CD4-positive, alpha-beta memory T cell (primary cell): Measurements from ENCODE around the gene IFNK. TPM values are rescaled to one million over a fixed set of nuclear protein-coding genes. Genes with fewer than 3 reads are reported as not detected.

Experiments used
- CTCF ChIA-PET: fragments of 350-600 bp; sonication (Branson Sonifier 250); formaldehyde crosslinking; loops from one replicate; lab custom pipeline; 2021; ENCODE audit warnings: inconsistent platforms; ENCODE audit not compliant: partially characterized antibody; lab: Charles Lee
- POLR2A ChIA-PET: fragments of 350-600 bp; sonication (Branson Sonifier 250); formaldehyde crosslinking; loops from one replicate; lab custom pipeline; 2021; ENCODE audit not compliant: partially characterized antibody; lab: Charles Lee
- DNase-seq, 5 donors: peaks; one replicate each; pipeline versions ENCODE4 v3.0.0 to v3.0.0-alpha.2; 2020 to 2022; ENCODE audit warnings: mixed read lengths in 1 of 5
- H3K27ac ChIP-seq: one replicate; pipeline ENCODE4 v1.7.0; 2013; ENCODE audit warnings: low read depth, low read length
- H3K27me3 ChIP-seq: 2 replicates; pipeline ENCODE4 v1.7.0; 2013; ENCODE audit warnings: mild to moderate bottlenecking, low read length, moderate library complexity; ENCODE audit not compliant: insufficient read depth
- H3K36me3 ChIP-seq: 2 replicates; pipeline ENCODE4 v1.7.0; 2013; ENCODE audit warnings: mild to moderate bottlenecking, low read length, moderate library complexity; ENCODE audit not compliant: insufficient read depth
- H3K4me1 ChIP-seq: 2 replicates; pipeline ENCODE4 v1.7.0; 2013; ENCODE audit warnings: mild to moderate bottlenecking, low read length, moderate library complexity; ENCODE audit not compliant: insufficient read depth
- H3K4me3 ChIP-seq, 2 donors: one replicate each; pipeline ENCODE4 v1.7.0; 2013; ENCODE audit warnings: low read length in 2 of 2, mild to moderate bottlenecking in 1 of 2
- H3K9me3 ChIP-seq, 2 donors: one replicate each; pipeline ENCODE4 v1.7.0; 2013; ENCODE audit warnings: low read length in 2 of 2, control low read depth in 1 of 2; ENCODE audit not compliant: control insufficient read depth in 1 of 2
- H3K27ac Mint-ChIP-seq, 7 donors: one replicate each; pipeline ENCODE4 v1.8.0; 2020 to 2021; ENCODE audit warnings: mixed read lengths in 7 of 7, mild to moderate bottlenecking in 6 of 7, inconsistent platforms in 3 of 7, moderate library complexity in 3 of 7
- H3K27me3 Mint-ChIP-seq, 2 donors: one replicate each; pipeline ENCODE4 v1.8.0; 2020 to 2021; ENCODE audit warnings: mixed read lengths in 2 of 2
- H3K36me3 Mint-ChIP-seq, 2 donors: one replicate each; pipeline ENCODE4 v1.8.0; 2020 to 2021; ENCODE audit warnings: mixed read lengths in 2 of 2, inconsistent platforms in 1 of 2, mild to moderate bottlenecking in 1 of 2
- H3K4me1 Mint-ChIP-seq, 4 donors: one replicate each; pipeline ENCODE4 v1.8.0; 2020 to 2021; ENCODE audit warnings: mixed read lengths in 4 of 4, mild to moderate bottlenecking in 1 of 4
- H3K4me3 Mint-ChIP-seq, 8 donors: one replicate each; pipeline ENCODE4 v1.8.0; 2020 to 2021; ENCODE audit warnings: mixed read lengths in 8 of 8, mild to moderate bottlenecking in 7 of 8, moderate library complexity in 6 of 8, inconsistent platforms in 3 of 8
- H3K9me3 Mint-ChIP-seq, 8 donors: one replicate each; pipeline ENCODE4 v1.8.0; 2020 to 2021; ENCODE audit warnings: mixed read lengths in 8 of 8, mild to moderate bottlenecking in 5 of 8, inconsistent platforms in 3 of 8, moderate library complexity in 1 of 8
- intact Hi-C: fragments of 100-400 bp; cut with micrococcal nuclease; formaldehyde crosslinking; loops from one replicate; pipeline ENCODE4 v1.15.1; 2023
- polyA plus RNA-seq, 2 donors: library from polyadenylated mRNA; unstranded; fragments of 300-500 nt; fragmentation: Illumina TruSeq; gene quantifications; one replicate each; pipeline ENCODE4 v1.2.3, GENCODE V29; 2021
- total RNA-seq, 2 experiments: library from RNA; stranded (reverse); gene quantifications; one replicate each; pipeline ENCODE4 v1.2.3, GENCODE V29; 2021

IFNK gene
- total and polyA plus RNA-seq, 4 experiments from 2014 or later = not detected

DNA sequence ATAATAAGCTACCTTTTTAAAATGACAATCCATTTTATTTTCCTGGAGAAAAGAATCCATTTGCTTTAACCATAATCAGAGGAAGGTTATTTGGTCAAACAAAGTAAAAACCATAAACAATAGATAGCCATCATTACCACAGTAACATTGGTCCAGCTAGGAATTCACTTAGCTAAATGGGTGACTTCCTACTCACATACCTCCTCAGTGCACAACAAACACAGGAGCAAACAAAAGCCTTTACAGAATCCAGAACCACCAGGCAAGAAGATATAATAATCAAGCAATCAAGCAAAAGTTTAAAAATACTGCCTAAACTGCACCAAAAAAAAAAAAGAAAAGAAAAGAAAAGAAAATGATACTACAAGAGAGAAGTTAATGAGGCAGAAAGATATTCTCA lies 949 bp upstream of the IFNK start:
- Mint-ChIP-seq H3K4me3 (no peak overlapping the region), H3K9me3 (no peaks in the 10 kb centered on the region), H3K36me3 (peaks cover 0 to 1% of the 10 kb centered on the region in 2 donors), H3K27ac (no peak overlapping the region), H3K27me3 (peaks cover 0 to 3% of the 10 kb centered on the region in 2 donors), H3K4me1 (peaks cover 2 to 5% (median 2%) of the 10 kb centered on the region in 4 donors)
- H3K9me3 ChIP-seq = no peaks in the 10 kb centered on the region
- no peaks in the 10 kb centered on the region for H3K36me3 ChIP-seq
- peaks cover 3% of the 10 kb centered on the region for H3K4me1 ChIP-seq
- DNase-seq = no peak
- intact Hi-C loops = no loop called here
- H3K27ac ChIP-seq = no peak overlapping the region
- peaks cover 5% of the 10 kb centered on the region for H3K27me3 ChIP-seq
- no peak overlapping the region for H3K4me3 ChIP-seq
- POLR2A ChIA-PET = no interaction called here
- CTCF ChIA-PET = interaction anchor here (1.2 to 1.9 kb wide), 2 partner anchors 11 to 190 kb away, joined by 3 to 6 read pairs; no protein-coding TSS in a partner anchor

DNA sequence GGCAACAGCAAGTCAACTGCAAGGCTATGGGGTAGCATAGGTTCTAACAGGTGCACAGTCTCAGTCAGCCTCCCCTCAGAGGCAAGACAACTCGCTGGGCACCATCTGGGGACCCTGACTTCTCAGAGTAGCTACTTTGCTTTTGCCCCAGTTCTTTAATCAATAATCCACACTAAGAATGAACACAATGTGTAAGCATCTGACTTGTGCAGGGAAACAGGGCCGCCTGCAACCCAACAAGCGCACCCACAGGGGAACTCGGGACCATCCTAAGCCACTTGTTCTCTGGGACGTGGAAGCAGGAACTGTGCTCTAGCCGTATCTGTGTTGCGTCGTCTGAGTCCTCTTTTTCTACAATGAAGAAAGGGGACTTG lies 3.6 kb downstream of the IFNK start:
- Mint-ChIP-seq H3K36me3 (no peaks in the 10 kb centered on the region), H3K27ac (peak overlapping the region in 1 of 7 donors; percentile 75), H3K27me3 (peaks cover 0 to 4% of the 10 kb centered on the region in 2 donors), H3K4me3 (peak overlapping the region; percentile 88 to 98 (median 92)), H3K4me1 (peaks cover 3 to 8% (median 5%) of the 10 kb centered on the region in 4 donors), H3K9me3 (no peaks in the 10 kb centered on the region)
- Histone ChIP-seq H3K9me3 (no peaks in the 10 kb centered on the region), H3K27ac (no peak overlapping the region), H3K27me3 (peaks cover 5% of the 10 kb centered on the region), H3K4me3 (peak overlapping the region in 1 of 2 donors; percentile 37), H3K4me1 (peaks cover 3% of the 10 kb centered on the region), H3K36me3 (no peaks in the 10 kb centered on the region)
- POLR2A ChIA-PET = interaction anchor here (0.7 to 1.5 kb wide), 2 partner anchors 45 to 46 kb away, joined by 3 read pairs; partner anchors contain the start of gene C9orf72
- CTCF ChIA-PET = interaction anchor here (1.2 kb wide), 1 partner anchor 195 kb away, joined by 8 read pairs; no protein-coding TSS in a partner anchor
- no peak for DNase-seq
- intact Hi-C loops = no loop called here

DNA sequence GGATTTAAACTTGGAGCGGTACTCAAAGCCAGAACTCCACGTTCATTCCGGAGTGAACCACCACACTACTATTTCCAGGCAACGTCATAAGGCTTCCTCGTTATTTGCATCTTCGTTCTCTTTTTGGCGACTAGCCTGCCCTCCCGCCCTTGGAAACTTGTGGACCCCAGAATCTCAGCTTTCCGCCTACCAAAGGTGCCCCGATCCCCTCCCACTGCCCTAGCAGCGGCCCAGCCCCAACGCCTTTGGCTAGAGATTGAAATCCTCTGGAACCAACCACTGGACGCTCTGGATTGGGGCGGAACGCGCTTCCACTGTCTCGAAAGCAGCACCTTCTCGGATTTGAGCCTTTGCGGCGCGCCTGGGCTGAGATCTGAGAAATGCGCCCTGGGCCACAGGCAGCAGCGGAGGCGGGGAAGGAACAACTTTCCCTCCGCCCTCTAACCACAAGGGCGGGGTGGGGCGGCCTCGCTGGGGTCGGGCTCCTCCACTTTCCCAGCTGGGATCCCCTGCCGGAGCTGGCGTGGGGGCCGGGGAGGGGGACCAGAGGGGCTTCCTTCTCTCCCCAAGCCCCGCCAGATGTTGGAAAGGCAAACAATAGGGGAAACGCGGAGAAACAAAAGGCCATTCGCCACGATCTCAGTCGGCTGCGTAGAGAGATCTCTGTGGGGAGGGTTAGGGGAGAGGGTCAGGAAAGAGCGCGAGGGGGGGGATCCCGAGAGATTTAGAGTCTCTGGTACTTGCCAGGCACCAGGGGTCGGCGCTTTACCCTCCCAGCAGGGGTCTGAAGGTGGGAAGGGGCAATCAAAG lies 4.2 kb downstream of the IFNK start:
- intact Hi-C loops = no loop called here
- Histone ChIP-seq H3K27ac (peak overlapping the region; percentile 34), H3K4me1 (peaks cover 3% of the 10 kb centered on the region), H3K4me3 (peak overlapping the region; percentile 37 to 68), H3K9me3 (no peaks in the 10 kb centered on the region), H3K36me3 (no peaks in the 10 kb centered on the region), H3K27me3 (peaks cover 5% of the 10 kb centered on the region)
- ChIA-PET POLR2A (interaction anchor here (1.5 kb wide), 1 partner anchor 44 kb away, joined by 3 read pairs; no protein-coding TSS in a partner anchor), CTCF (interaction anchor here (1.1 to 1.7 kb wide), 3 partner anchors 39 to 195 kb away, joined by 5 to 8 read pairs (median 7); partner anchors contain the start of gene C9orf72)
- DNase-seq = peak; percentile 42 to 57 (median 50)
- Mint-ChIP-seq H3K4me3 (peak overlapping the region; percentile 88 to 98 (median 92)), H3K27ac (peak overlapping the region in 5 of 7 donors; percentile 63 to 90 (median 71)), H3K36me3 (no peaks in the 10 kb centered on the region), H3K9me3 (no peaks in the 10 kb centered on the region), H3K27me3 (peaks cover 0 to 4% of the 10 kb centered on the region in 2 donors), H3K4me1 (peaks cover 3 to 8% (median 5%) of the 10 kb centered on the region in 4 donors)

DNA sequence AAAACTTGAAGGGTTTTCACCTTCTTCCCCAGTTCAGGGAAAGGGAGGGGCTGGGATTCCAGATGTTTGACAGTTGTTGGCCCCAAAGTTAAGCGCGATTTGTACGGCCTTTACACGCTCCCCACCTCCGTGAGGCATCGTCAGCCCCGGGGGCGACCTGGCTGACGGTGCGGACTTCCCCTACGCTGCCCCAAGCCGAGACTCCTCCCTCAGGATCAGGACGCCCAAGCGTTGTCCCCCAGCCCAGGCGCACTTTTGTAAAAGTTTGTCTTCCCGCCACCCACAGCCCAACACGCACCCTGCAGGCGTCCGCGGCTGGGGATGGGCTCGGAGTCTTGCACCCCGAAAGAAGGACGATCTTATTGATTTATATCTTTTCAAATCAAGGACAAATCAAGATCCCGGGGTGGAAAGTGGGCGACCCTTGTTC lies 4.8 kb downstream of the IFNK start:
- H3K27me3 Mint-ChIP-seq = peaks cover 0 to 4% of the 10 kb centered on the region in 2 donors
- Histone ChIP-seq H3K9me3 (no peaks in the 10 kb centered on the region), H3K4me1 (peaks cover 3% of the 10 kb centered on the region), H3K27ac (peak overlapping the region; percentile 34), H3K36me3 (no peaks in the 10 kb centered on the region), H3K4me3 (peak overlapping the region; percentile 37 to 68), H3K27me3 (peaks cover 5% of the 10 kb centered on the region)
- no peaks in the 10 kb centered on the region for H3K9me3 Mint-ChIP-seq
- intact Hi-C loops = loop anchor here (1.0 kb wide), 2 partner anchors 44 to 196 kb away; partner anchors contain the start of gene C9orf72
- peaks cover 3 to 8% (median 5%) of the 10 kb centered on the region in 4 donors for H3K4me1 Mint-ChIP-seq
- H3K4me3 Mint-ChIP-seq = peak overlapping the region; percentile 88 to 98 (median 92)
- CTCF ChIA-PET = interaction anchor here (0.8 to 4.0 kb wide), 14 partner anchors 11 to 196 kb away, joined by 3 to 55 read pairs (median 6); partner anchors contain the start of gene C9orf72
- peaks cover 0 to 1% of the 10 kb centered on the region in 2 donors for H3K36me3 Mint-ChIP-seq
- peak overlapping the region in 5 of 7 donors; percentile 43 to 89 (median 71) for H3K27ac Mint-ChIP-seq
- POLR2A ChIA-PET = interaction anchor here (1.0 to 1.6 kb wide), 2 partner anchors 44 to 45 kb away, joined by 3 to 8 read pairs; partner anchors contain the start of gene C9orf72
- peak; percentile 14 to 59 (median 29) for DNase-seq

DNA sequence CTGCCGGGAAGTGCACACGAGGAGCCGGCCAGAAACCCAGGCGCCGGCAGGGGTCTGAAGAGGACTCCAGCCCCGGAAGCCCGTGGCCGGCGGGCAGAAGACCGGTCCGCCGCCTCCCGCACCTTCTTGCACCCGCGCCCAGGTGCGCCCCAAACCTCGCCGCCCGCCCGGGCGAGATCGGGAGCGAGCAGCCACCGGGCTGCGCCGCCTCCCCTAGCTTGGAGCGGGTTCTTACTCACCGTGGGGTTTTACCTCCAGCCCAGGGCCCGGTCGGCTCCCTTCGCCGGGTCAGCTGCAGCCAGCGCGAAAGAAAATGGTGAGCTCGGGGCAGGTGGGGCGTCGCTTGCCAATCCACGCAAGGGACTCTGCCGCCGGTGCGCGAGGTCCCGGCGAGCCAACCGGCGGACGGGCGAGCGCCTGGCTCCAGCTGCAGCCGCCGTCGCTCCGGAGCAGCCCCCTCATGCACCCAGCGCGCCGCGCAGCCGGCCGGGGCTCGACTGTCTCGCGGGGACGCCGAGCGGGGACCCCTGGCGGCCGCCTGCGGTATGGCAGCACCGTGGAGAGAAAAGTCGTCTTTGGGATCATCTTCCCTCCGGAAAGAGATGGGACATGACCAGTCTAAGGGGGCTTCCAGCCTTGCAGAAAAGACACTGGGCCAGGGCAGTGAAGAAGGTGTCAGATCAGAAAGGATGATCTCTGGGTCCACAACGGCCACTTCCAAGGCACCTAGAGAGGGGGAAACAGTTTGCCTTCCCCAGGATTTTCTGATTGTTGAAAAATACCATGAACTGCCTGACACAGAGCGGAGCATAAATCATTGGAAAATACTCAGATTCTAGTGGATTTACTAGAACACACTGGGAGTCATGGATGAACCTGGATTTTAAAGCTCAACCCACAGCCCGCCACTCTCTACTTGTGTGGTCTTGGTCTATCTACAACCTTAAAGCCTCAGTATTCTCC lies 5.5 kb downstream of the IFNK start, which contains the start of gene MOB3B:
TSS of gene MOB3B (minus strand) at position 499 of the 963 bp plus-strand sequence. CDS start 74,264 bp downstream, outside the sequence.
- no peaks in the 10 kb centered on the region for H3K36me3 ChIP-seq
- H3K27ac ChIP-seq = peak within 1 kb of the TSS; percentile 34
- peaks cover 0 to 6% of the 10 kb centered on the region in 2 donors for H3K36me3 Mint-ChIP-seq

More for the DNA sequence above, 5.5 kb downstream of the IFNK start, which contains the start of gene MOB3B:
- Histone ChIP-seq H3K9me3 (no peaks in the 10 kb centered on the region), H3K27me3 (peaks cover 5% of the 10 kb centered on the region), H3K4me3 (peak within 1 kb of the TSS; percentile 37 to 68), H3K4me1 (peaks cover 3% of the 10 kb centered on the region)
- Mint-ChIP-seq H3K27ac (peak within 1 kb of the TSS in 5 of 7 donors; percentile 43 to 89 (median 71)), H3K4me3 (peak within 1 kb of the TSS; percentile 88 to 98 (median 92)), H3K9me3 (no peaks in the 10 kb centered on the region), H3K4me1 (peaks cover 3 to 8% (median 5%) of the 10 kb centered on the region in 4 donors), H3K27me3 (peaks cover 0 to 4% of the 10 kb centered on the region in 2 donors)
- peak; percentile 65 to 70 (median 67) for DNase-seq
- intact Hi-C loops = loop anchor here (1.0 kb wide), 2 partner anchors 44 to 196 kb away; partner anchors contain the start of gene C9orf72
- CTCF ChIA-PET = interaction anchor here (0.7 to 4.0 kb wide), 18 partner anchors 11 to 247 kb away, joined by 3 to 55 read pairs (median 4); partner anchors contain the start of gene C9orf72
- POLR2A ChIA-PET = interaction anchor here (1.0 to 1.6 kb wide), 2 partner anchors 43 to 45 kb away, joined by 3 to 8 read pairs; partner anchors contain the start of gene C9orf72
